Measurements from ENCODE around the gene TBC1D12.

Gene TBC1D12

DNA sequence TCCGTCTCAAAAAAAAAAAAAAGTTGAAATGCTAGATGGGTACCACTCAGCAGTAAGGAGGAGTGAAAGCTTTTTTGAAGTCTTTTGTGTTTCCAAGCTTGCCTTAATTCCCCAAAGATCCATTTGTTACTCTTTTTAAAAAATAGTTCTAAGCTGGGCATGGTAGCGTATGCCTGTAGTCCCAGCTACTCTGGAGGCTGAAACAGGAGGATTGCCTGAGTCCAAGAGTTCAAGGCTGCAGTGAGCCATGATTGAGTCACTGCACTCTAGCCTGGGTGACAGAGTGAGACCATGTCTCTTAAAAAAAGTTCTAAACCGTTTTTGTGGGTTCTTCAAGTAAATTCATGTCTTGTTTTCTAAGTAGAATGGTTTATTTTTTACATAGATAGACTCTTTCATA, 5.3 kb downstream of the TBC1D12 start:
- DNase-seq: no peak

GRCh38 chr10:94409021-94409657, 6.8 kb downstream of the TBC1D12 start:
- DNase-seq: no peak

DNA sequence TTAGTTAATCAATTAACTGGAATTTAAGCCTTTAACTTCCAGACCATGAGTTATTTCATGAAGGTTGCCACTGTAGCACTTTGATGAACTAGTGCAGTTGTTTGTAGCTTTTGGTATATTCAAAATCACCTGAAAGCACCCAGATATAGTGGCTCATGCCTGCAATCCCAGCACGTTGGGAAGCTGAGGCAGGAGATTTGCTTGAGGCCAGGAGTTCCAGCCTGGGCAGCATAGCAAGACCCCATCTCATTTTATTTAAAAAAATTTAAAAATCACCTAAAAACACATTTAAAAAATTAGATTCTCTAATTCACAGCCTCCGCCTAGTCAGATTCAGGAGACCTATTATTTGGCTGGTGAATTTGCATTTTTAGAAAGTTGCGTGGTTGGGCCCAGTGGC, 9.0 kb downstream of the TBC1D12 start:
- DNase-seq: no peak

DNA sequence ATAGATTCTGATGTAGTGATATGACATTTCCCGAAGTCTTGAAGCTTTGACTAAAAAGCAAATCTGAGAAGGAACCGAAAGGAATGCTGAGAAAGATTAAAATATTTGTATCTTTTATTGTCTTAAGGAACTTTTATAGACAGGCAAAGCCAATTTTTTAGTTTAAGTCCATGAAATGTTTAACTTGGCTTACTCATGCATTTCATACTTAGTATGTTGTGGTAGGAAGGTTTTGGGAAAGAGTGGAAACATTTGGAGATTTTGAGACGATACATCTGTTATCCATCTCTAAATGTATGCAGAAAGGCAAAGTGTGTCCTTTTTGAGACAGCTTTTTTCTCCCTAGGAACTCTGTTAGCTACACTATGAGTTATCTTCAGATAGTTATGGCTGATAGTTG, 10.1 kb downstream of the TBC1D12 start:
- DNase-seq: no peak

GRCh38 chr10:94413361-94413760, 11.0 kb downstream of the TBC1D12 start:
- peak; percentile 29 to 72 (median 54) for DNase-seq

DNA sequence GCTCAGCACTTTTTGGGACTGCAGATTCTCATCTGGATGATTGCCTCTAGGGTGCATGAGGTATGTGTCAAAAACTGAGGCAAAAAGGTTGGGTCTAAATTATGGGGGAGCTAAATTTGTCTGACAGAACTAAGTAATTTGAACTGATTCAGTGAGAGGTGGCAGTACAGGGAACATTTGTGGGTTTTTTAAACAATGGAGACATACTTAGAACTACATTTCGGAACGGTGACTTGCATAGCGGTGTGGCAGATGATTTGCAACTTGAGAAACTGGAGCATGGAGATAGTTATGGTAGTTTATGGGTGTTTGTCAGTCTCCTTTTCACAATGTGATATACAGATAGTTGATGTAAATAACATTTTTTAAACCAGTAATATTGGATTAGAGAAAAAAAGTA, 14.6 kb downstream of the TBC1D12 start:
- DNase-seq: no peak

DNA sequence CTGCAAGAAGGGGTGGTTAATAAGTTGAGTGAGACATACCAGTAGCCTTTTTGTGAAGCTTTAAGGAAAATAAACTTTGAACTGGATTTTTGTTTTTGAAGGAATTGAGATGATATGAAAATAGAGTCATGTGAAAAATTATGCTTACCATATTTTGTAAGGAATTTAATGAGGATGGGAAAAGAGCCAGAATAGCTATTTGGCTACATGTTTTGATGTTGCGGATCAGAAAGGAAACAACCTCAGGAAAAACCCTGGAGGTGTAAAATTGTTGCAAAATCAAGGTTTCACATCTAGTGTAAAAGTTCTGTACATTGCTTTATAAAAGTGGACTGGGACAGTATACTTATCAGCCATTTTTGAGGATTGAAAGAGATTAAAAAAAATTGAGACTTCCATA, 15.0 kb downstream of the TBC1D12 start:
- no peak for DNase-seq

DNA sequence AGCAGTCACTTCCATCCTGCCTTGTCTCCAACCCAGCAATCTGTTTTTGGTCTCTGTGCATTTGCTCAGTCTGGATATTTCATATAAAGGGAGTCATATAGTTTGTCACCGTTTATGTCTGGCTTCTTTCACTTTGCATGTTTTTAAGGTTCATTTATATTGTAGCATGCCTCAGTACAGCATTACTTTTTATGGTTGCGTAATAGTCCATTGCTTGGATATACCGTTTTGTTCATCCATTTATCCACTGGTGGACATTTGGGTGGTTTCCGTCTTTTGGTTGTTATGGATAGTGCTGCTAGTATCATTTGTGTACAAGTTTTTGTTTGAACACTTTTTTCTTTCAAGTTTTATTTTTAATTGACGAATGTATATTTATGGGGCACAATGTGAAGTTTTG, 18.2 kb downstream of the TBC1D12 start:
- no peak for DNase-seq

DNA sequence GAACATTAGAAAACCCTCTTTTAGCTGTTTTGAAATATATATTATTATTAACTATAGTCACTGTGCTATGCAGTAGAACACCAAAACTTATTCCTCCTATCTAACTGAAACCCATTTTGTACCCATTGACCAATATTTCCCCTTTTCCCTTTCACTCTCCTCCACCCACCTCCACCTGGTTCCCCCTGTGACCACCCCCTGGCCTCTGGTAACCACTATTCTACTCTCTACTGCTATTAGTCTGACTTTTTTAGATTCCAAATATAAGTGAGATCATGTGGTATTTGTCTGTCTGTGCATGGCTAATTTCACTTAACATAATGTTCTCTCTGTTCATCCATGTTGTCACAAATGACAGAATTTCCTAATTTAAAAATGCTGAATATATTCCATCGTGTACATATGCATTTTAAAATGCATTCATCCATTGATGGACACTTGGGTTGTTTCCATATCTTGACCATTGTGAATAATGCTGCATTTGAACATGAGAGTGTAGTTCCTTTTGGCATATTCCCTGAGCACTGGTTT, 18.7 kb downstream of the TBC1D12 start:
- DNase-seq: no peak

DNA sequence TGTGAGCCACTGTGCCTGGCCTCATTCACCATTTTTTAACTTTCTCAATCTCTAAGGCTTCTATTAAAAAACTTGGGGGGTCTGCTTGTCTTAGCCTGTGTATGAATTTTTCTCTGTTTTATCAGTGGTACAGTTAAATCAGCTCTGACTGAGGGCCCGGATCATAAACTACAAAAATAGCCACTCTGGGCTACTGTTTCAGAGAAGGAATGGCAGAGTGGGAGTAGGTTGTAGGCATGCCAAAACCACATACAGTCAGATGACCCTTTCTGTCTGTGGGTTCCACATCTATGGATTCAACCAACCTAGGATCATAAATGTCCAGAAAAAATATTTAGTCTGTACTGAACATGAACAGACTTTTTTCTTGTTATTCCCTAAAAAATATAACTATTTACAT, 21.3 kb downstream of the TBC1D12 start:
- peak; percentile 31 to 64 (median 59) for DNase-seq

- DNase-seq: no peak
These were observed 22.5 kb downstream of the TBC1D12 start for GRCh38 chr10:94424714-94425337.

GRCh38 chr10:94425942-94426341, 23.6 kb downstream of the TBC1D12 start:
- no peak for DNase-seq

DNA sequence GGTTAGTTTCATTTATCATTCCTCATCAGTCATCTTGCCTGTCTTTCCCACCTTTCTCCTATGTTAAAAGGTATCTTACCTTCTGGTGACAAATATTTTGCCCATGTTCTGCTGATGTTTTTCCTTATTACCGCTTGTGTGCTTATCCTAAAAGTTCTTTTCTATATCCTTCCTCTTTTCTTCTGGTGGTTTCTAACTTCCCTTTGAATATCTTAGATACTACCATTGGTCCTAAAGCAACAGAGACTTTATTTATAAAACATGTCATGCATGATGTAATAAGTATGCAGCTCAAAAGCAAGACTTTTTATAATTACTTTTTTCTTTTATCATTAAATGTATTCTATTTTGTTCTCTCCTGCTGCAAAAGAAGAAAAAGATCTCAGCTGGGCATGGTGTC, 24.8 kb downstream of the TBC1D12 start:
- DNase-seq: peak in 2 of 4 experiments; percentile 62 to 72

GRCh38 chr10:94428766-94429707, 26.7 kb downstream of the TBC1D12 start:
- DNase-seq: no peak

- DNase-seq: peak in 2 of 4 experiments; percentile 25 to 45
These were observed 28.4 kb downstream of the TBC1D12 start for GRCh38 chr10:94430701-94431100.

- no peak for DNase-seq
These were observed 30.1 kb downstream of the TBC1D12 start for GRCh38 chr10:94432443-94432842.

DNA sequence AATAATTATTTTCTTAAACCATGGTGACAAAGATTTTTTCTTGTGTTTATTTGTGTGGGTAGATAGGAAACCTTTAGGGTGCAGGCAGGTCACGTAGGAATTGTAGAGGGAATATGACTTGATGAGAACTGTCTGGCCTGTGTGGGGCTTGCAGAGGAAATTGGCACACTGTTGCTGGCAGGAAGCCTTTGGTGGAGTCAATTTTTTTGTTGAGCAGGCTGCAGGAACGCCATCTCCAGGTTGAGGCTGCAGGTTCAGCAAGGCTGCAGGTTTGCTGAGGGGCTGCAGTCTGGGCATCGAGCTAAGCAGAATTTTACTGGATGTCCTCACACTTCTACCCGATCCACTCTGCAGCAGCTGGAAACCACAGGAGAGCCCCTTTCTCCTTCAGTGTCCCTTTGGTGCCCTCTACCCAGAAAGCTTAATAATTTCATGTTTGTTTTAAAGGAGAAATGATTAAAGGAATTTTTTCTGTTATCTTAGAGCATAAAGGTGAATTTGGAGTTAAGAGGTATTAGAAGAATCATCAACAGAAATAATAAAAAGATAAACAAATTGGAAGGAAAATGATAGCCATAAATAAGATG, 37.0 kb downstream of the TBC1D12 start:
- DNase-seq: peak in 2 of 4 experiments; percentile 16 to 18

DNA sequence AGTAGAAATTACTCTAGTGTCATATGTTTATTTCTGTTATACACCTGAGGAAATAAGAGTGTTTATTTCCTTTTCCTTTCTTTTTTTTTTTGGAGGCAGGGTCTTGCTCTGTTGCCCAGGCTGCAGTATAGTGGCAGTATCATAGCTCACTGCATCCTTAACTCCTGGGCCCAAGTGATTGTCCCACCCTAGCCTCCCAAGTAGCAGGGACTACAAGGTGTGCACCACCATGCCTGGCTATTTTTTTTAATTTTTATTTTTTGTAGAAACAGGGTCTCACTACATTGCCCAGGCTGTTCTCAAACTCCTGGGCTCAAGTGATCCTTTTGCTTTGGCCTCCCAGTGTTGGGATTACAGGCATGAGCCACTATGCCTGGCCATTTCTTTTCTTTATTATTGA, 37.8 kb downstream of the TBC1D12 start:
- DNase-seq: no peak

DNA sequence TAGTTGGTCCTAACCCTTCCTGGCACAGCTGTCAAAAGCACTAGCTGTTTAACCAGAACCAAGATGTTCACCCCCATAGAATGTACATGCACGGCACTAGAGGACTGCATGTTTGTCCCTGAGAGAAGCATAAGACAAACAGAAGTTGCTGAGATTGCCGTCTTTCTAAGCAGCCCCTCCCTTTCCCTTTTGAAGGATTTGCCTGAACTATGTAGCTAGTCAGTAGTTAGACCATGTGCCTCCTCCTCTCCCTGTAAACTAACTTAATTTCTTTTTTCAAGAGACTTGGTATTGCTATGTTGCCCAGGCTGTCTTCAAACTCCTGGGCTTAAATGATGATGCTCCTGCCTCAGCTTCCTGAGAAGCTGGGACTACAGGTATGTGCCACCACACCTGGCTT, 40.7 kb downstream of the TBC1D12 start:
- no peak for DNase-seq

GRCh38 chr10:94443549-94443948, 41.2 kb downstream of the TBC1D12 start:
- no peak for DNase-seq

- DNase-seq: no peak
These were observed 48.4 kb downstream of the TBC1D12 start for GRCh38 chr10:94450782-94451181.

DNA sequence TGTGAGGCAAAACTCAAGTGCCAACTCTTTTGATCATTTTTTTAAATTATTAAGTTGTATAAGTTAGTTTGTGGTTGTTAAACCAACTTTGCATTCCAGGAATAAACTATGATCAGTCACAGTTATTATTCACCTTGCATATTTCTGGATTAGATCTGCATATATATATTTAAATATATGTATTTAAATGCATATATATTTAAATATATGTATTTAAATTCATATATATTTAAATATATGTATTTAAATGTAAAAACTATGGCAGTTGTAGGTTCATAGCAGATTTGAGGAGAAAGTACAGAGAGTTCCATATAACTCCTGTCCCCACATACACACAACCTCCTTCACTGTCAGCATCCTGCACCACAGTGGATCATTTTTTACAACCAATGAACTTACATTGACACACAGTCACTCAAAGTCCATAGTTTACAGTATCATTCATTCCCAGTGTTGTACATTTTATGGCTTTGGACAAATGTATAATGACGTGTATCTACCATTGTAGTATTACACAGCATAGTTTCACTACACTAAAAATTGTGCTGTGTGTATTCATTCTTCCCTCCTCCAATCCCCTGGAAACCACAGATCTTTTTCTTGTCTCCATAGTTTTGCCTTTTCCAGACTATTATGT, 49.7 kb downstream of the TBC1D12 start:
- no peak for DNase-seq
